Spleen (tissue), 11 donors: Measurements from ENCODE around the gene C18orf63. TPM values are rescaled to one million over a fixed set of nuclear protein-coding genes. Genes with fewer than 3 reads are reported as not detected.

Source experiments
- DNase-seq: peaks from one replicate; pipeline ENCODE4 v3.0.0-alpha.2; 2020
- H3K27ac ChIP-seq, 8 donors: fragments of 200-600 bp; sonication (generic) in 7 of 8; 1 replicate in 4 of 8; 2 replicates in 4 of 8; pipeline versions ENCODE4 v1.5.0 to v1.8.0; 2016 to 2021; ENCODE audit warnings: inconsistent platforms in 4 of 8, mild to moderate bottlenecking in 4 of 8, moderate library complexity in 1 of 8
- H3K27me3 ChIP-seq, 7 donors: fragments of 200-600 bp; sonication (generic) in 6 of 7; replicated peaks in 1 of 7; 1 replicate in 4 of 7; 2 replicates in 3 of 7; pipeline versions ENCODE4 v1.5.0 to v1.8.0; 2016 to 2021; ENCODE audit warnings: inconsistent platforms in 3 of 7, mild to moderate bottlenecking in 1 of 7
- H3K36me3 ChIP-seq, 6 donors: fragments of 200-600 bp; sonication (generic) in 5 of 6; 1 replicate in 4 of 6; 2 replicates in 2 of 6; pipeline versions ENCODE4 v1.5.0 to v1.8.0; 2016 to 2021; ENCODE audit warnings: inconsistent platforms in 2 of 6
- H3K4me1 ChIP-seq, 6 donors: fragments of 200-600 bp; sonication (generic) in 5 of 6; 1 replicate in 3 of 6; 2 replicates in 3 of 6; pipeline versions ENCODE4 v1.5.0 to v1.8.0; 2016 to 2021; ENCODE audit warnings: inconsistent platforms in 3 of 6
- H3K4me3 ChIP-seq, 8 donors: fragments of 200-600 bp; sonication (generic) in 7 of 8; 1 replicate in 4 of 8; 2 replicates in 4 of 8; pipeline versions ENCODE4 v1.5.0 to v1.8.0; 2016 to 2021; ENCODE audit warnings: inconsistent platforms in 4 of 8, mild to moderate bottlenecking in 4 of 8, moderate library complexity in 2 of 8
- H3K9me3 ChIP-seq, 8 donors: fragments of 200-600 bp; sonication (generic) in 7 of 8; 1 replicate in 4 of 8; 2 replicates in 4 of 8; pipeline versions ENCODE4 v1.5.0 to v1.8.0; 2016 to 2021; ENCODE audit warnings: inconsistent platforms in 4 of 8
- CTCF ChIP-seq, 11 experiments: fragments of 200-600 bp in 7 of 11; fragments of 450-650 bp in 4 of 11; sonication (generic) in 4 of 11; IDR thresholded peaks in 8 of 11; conservative IDR thresholded peaks in 3 of 11; 1 replicate in 7 of 11; 2 replicates in 4 of 11; pipeline versions ENCODE4 v1.4.0 to v1.8.0; 2016 to 2021; ENCODE audit warnings: antibody characterized with exemption in 11 of 11, inconsistent platforms in 4 of 11, mild to moderate bottlenecking in 1 of 11
- POLR2A ChIP-seq, 3 donors: fragments of 450-650 bp; IDR thresholded peaks; one replicate each; pipeline ENCODE4 v1.5.1; 2017; ENCODE audit warnings: antibody characterized with exemption in 3 of 3, mild to moderate bottlenecking in 1 of 3
- POLR2AphosphoS5 ChIP-seq, 3 donors: sonication (generic); formaldehyde crosslinking; IDR thresholded peaks; one replicate each; pipeline ENCODE4 v1.5.1; 2017; ENCODE audit warnings: antibody characterized with exemption in 3 of 3
- whole genome bisulfite sequencing, 5 donors: extraction: QIAGEN DNeasy Blood & Tissue Kit in 3 of 5; methylation state at CpG; one replicate each; pipeline versions ENCODE4 v1.1.5 to v1.1.7; 2013 to 2018; 5-methylcytosine and 5-hydroxymethylcytosine counted together
- intact Hi-C: fragments of 100-400 bp; cut with DNase I; formaldehyde crosslinking; loops from one replicate; pipeline ENCODE4 v1.15.0; 2023; ENCODE audit warnings: low total_unique reads
- polyA plus RNA-seq, 3 donors: library from polyadenylated mRNA; stranded (reverse); fragments of 200-250 nt; gene quantifications; one replicate each; pipeline ENCODE4 v1.2.1, GENCODE V29; 2013
- total RNA-seq, 7 donors: library from RNA; depleted of rRNA in 3 of 7; stranded (reverse); fragments of >200 nt in 3 of 7; fragmentation: NEBNext Ultra II Directional in 4 of 7; extraction: Animal tissue kit (Norgen Biotek cat#: 25700) in 4 of 7; gene quantifications; one replicate each; pipeline versions ENCODE4 v1.1.0 to v1.2.1, GENCODE V29; 2016 to 2021
- donor health status: healthy with polysubstance abuse.
- donor health status: DM: no; HTN: no; CAD: no; lungs with moderate emphysema.
- donor health status: DM: no; HTN: no; CAD: no.
- donor health status: Bipolar disorder and iron deficiency.
- donor health status: healthy.
- donor health status: DM: no; HTN: no; CAD: no.
- donor health status: DM: yes; HTN: yes; CAD: no.

The C18orf63 gene
- total and polyA plus RNA-seq, 10 donors: 0.02 to 0.18 (median 0.13) TPM; not detected in 6

GRCh38 chr18:74407888-74408287, 92.2 kb downstream of the C18orf63 start:
- WGBS, 5 donors: 4 to 11% (median 8%) methylated on average over 2 of the region's 2 CpGs
- peak overlapping the region in 7 of 8 donors; percentile 10 to 52 (median 39) for H3K27ac ChIP-seq
- TF ChIP-seq POLR2AphosphoS5 (IDR thresholded peaks at IDR 0.05) (no peak), CTCF (IDR thresholded peaks at IDR 0.05 in 8 of 11, conservative IDR thresholded peaks at IDR 0.05 in 3 of 11) (no peak), POLR2A (IDR thresholded peaks at IDR 0.05) (no peak)

More at GRCh38 chr18:74407888-74408287, 92.2 kb downstream of the C18orf63 start:
- no peaks in the 10 kb centered on the region for H3K36me3 ChIP-seq
- H3K4me3 ChIP-seq: no peak overlapping the region
- peaks cover 0 to 19% (median 12%) of the 10 kb centered on the region in 6 donors for H3K4me1 ChIP-seq
- H3K9me3 ChIP-seq: no peaks in the 10 kb centered on the region
- peaks cover 0 to 9% (median 0%) of the 10 kb centered on the region in 7 donors for H3K27me3 ChIP-seq
- intact Hi-C loops: no loop called here
- no peak for DNase-seq

Other genes starting within 250 kb of the C18orf63 start
- 1 to 10 TPM in 2 of 7 donors, under 1 TPM in 5; 0.28 to 1.3 (median 0.77) TPM for gene FBXO15, start 168.0 kb upstream of the C18orf63 start, total RNA-seq
- gene FBXO15, start 168.0 kb upstream of the C18orf63 start, polyA plus RNA-seq: 1 to 10 TPM; 2.5 to 3.5 (median 3.3) TPM
- 10 to 100 TPM; 21.7 to 34.7 (median 24.9) TPM for gene TIMM21, start 167.3 kb upstream of the C18orf63 start, total RNA-seq
- gene TIMM21, start 167.3 kb upstream of the C18orf63 start, polyA plus RNA-seq: 10 to 100 TPM; 13.5 to 17.9 (median 16.8) TPM
- 100 to 1,000 TPM in 4 of 7 donors, 10 to 100 TPM in 3; 54.6 to 135 (median 115) TPM for gene CYB5A, start 23.9 kb upstream of the C18orf63 start, total RNA-seq
- 100 to 1,000 TPM in 2 of 3 donors, 10 to 100 TPM in 1; 77.9 to 137 (median 107) TPM for gene CYB5A, start 23.9 kb upstream of the C18orf63 start, polyA plus RNA-seq
- gene DIPK1C, start 141.5 kb downstream of the C18orf63 start, total RNA-seq: under 1 TPM in 2 of 7 donors, not detected in 5; 0.34 to 0.51 TPM
- gene DIPK1C, start 141.5 kb downstream of the C18orf63 start, polyA plus RNA-seq: under 1 TPM in 2 of 3 donors, not detected in 1; 0.10 to 0.23 TPM
- gene CNDP2, start 180.5 kb downstream of the C18orf63 start, total RNA-seq: 100 to 1,000 TPM; 219 to 310 (median 291) TPM
- gene CNDP2, start 180.5 kb downstream of the C18orf63 start, polyA plus RNA-seq: 100 to 1,000 TPM; 102 to 168 (median 123) TPM
- gene CNDP1, start 218.7 kb downstream of the C18orf63 start, total RNA-seq: under 1 TPM in 5 of 7 donors, not detected in 2; 0.13 to 0.59 (median 0.36) TPM
- under 1 TPM; 0.03 to 0.17 (median 0.13) TPM for gene CNDP1, start 218.7 kb downstream of the C18orf63 start, polyA plus RNA-seq